ENCODE results near the gene TFCP2L1.

The TFCP2L1 gene

GRCh38 chr2:121287956-121288355 is 3.0 kb upstream of the TFCP2L1 start:
- no peak overlapping the region for H3K4me3 ChIP-seq (replicated peaks in 1 of 2; ENCODE audit: low read depth in 2 of 2, low read length in 2 of 2)
- no peak for DNase-seq (ENCODE audit: low read depth in 2 of 2)
- no peak for TF ChIP-seq CTCF (IDR thresholded peaks at IDR 0.05; ENCODE audit: low read depth, low read length)

- TF ChIP-seq CTCF (IDR thresholded peaks at IDR 0.05; ENCODE audit: low read depth, low read length), result no peak
- H3K4me3 ChIP-seq (replicated peaks in 1 of 2; ENCODE audit: low read depth in 2 of 2, low read length in 2 of 2), result no peak overlapping the region
- DNase-seq (ENCODE audit: low read depth in 2 of 2), result no peak
Observed at GRCh38 chr2:121287146-121287798, 2.3 kb upstream of the TFCP2L1 start.

- no peak for DNase-seq (ENCODE audit: low read depth in 2 of 2)
- TF ChIP-seq CTCF (IDR thresholded peaks at IDR 0.05; ENCODE audit: low read depth, low read length), result no peak
- H3K4me3 ChIP-seq (replicated peaks in 1 of 2; ENCODE audit: low read depth in 2 of 2, low read length in 2 of 2), result no peak overlapping the region
Observed at GRCh38 chr2:121286506-121286905, 1.5 kb upstream of the TFCP2L1 start.

GRCh38 chr2:121285926-121286325 is 924 bp upstream of the TFCP2L1 start:
- TF ChIP-seq CTCF (IDR thresholded peaks at IDR 0.05; ENCODE audit: low read depth, low read length), result no peak
- DNase-seq (ENCODE audit: low read depth in 2 of 2), result no peak
- no peak overlapping the region for H3K4me3 ChIP-seq (replicated peaks in 1 of 2; ENCODE audit: low read depth in 2 of 2, low read length in 2 of 2)

GRCh38 chr2:121283670-121284462 is 1.1 kb downstream of the TFCP2L1 start:
- H3K4me3 ChIP-seq (replicated peaks in 1 of 2; ENCODE audit: low read depth in 2 of 2, low read length in 2 of 2), result no peak overlapping the region
- TF ChIP-seq CTCF (IDR thresholded peaks at IDR 0.05; ENCODE audit: low read depth, low read length), result no peak
- DNase-seq (ENCODE audit: low read depth in 2 of 2), result no peak

- no peak for DNase-seq (ENCODE audit: low read depth in 2 of 2)
- no peak overlapping the region for H3K4me3 ChIP-seq (replicated peaks in 1 of 2; ENCODE audit: low read depth in 2 of 2, low read length in 2 of 2)
- no peak for TF ChIP-seq CTCF (IDR thresholded peaks at IDR 0.05; ENCODE audit: low read depth, low read length)
Observed at GRCh38 chr2:121282800-121283385, 2.1 kb downstream of the TFCP2L1 start.
